ENCODE measurements around the gene FOXO1.
A peak's percentile ranks its signal among the peaks of the same experiment; 100 is the strongest.

Gene FOXO1

GRCh38 chr13:40553356-40553755 is 113.1 kb downstream of the FOXO1 start:
- FAIRE-seq = no peak
- no peak for DNase-seq (ENCODE audit: insufficient read length, low spot score)

- DNase-seq (ENCODE audit: insufficient read length, low spot score) (no peak), FAIRE-seq (no peak)
Measured at GRCh38 chr13:40552895-40553294, 113.5 kb downstream of the FOXO1 start.

- no peak for FAIRE-seq
- no peak for DNase-seq (ENCODE audit: insufficient read length, low spot score)
Measured at GRCh38 chr13:40550130-40550529, 116.3 kb downstream of the FOXO1 start.

- FAIRE-seq = no peak
- DNase-seq (ENCODE audit: insufficient read length, low spot score) = no peak
Measured at GRCh38 chr13:40549500-40550094, 116.8 kb downstream of the FOXO1 start.

- DNase-seq (ENCODE audit: insufficient read length, low spot score) (no peak), FAIRE-seq (no peak)
Measured at GRCh38 chr13:40547591-40548315, 118.7 kb downstream of the FOXO1 start.

- no peak for FAIRE-seq
- DNase-seq (ENCODE audit: insufficient read length, low spot score) = no peak
Measured at GRCh38 chr13:40546047-40546446, 120.4 kb downstream of the FOXO1 start.

GRCh38 chr13:40540328-40541044 is 126.0 kb downstream of the FOXO1 start:
- peak; percentile 58 for DNase-seq (ENCODE audit: insufficient read length, low spot score)

GRCh38 chr13:40539576-40540327 is 126.7 kb downstream of the FOXO1 start:
- FAIRE-seq = no peak
- no peak for DNase-seq (ENCODE audit: insufficient read length, low spot score)

More at GRCh38 chr13:40540328-40541044, 126.0 kb downstream of the FOXO1 start:
- no peak for FAIRE-seq

- no peak for DNase-seq (ENCODE audit: insufficient read length, low spot score)
- no peak for FAIRE-seq
Measured at GRCh38 chr13:40537146-40537895, 129.1 kb downstream of the FOXO1 start.

GRCh38 chr13:40536443-40537113 is 129.9 kb downstream of the FOXO1 start:
- DNase-seq (ENCODE audit: insufficient read length, low spot score) (no peak), FAIRE-seq (no peak)

GRCh38 chr13:40535345-40535836 is 131.1 kb downstream of the FOXO1 start:
- FAIRE-seq (no peak), DNase-seq (ENCODE audit: insufficient read length, low spot score) (no peak)

GRCh38 chr13:40534456-40534855 is 132.0 kb downstream of the FOXO1 start:
- FAIRE-seq (no peak), DNase-seq (ENCODE audit: insufficient read length, low spot score) (no peak)

GRCh38 chr13:40533072-40533471 is 133.4 kb downstream of the FOXO1 start:
- FAIRE-seq (no peak), DNase-seq (ENCODE audit: insufficient read length, low spot score) (no peak)

- DNase-seq (ENCODE audit: insufficient read length, low spot score) (no peak), FAIRE-seq (no peak)
Measured at GRCh38 chr13:40530961-40531360, 135.5 kb downstream of the FOXO1 start.

GRCh38 chr13:40528881-40529280 is 137.6 kb downstream of the FOXO1 start:
- DNase-seq (ENCODE audit: insufficient read length, low spot score) (no peak), FAIRE-seq (no peak)

GRCh38 chr13:40527914-40528313 is 138.5 kb downstream of the FOXO1 start:
- no peak for FAIRE-seq
- no peak for DNase-seq (ENCODE audit: insufficient read length, low spot score)

- no peak for DNase-seq (ENCODE audit: insufficient read length, low spot score)
- no peak for FAIRE-seq
Measured at GRCh38 chr13:40522282-40522681, 144.2 kb downstream of the FOXO1 start.

GRCh38 chr13:40520916-40521315 is 145.5 kb downstream of the FOXO1 start:
- DNase-seq (ENCODE audit: insufficient read length, low spot score) = no peak
- no peak for FAIRE-seq

GRCh38 chr13:40519637-40520036 is 146.8 kb downstream of the FOXO1 start:
- DNase-seq (ENCODE audit: insufficient read length, low spot score) (no peak), FAIRE-seq (no peak)

GRCh38 chr13:40518481-40518882 is 148.0 kb downstream of the FOXO1 start:
- FAIRE-seq = no peak

More at GRCh38 chr13:40518481-40518882, 148.0 kb downstream of the FOXO1 start:
- no peak for DNase-seq (ENCODE audit: insufficient read length, low spot score)
